GM12891 (cell line): ENCODE data around the gene TREML4.
A peak's percentile ranks its signal among the peaks of the same experiment; 100 is the strongest.

Experiments
- DNase-seq: peaks from one replicate; pipeline ENCODE4 v3.0.0; 2011; ENCODE audit warnings: low spot score; ENCODE audit not compliant: insufficient read length
- FAIRE-seq: peaks from 2 replicates; lab custom pipeline; 2011; peaks lifted over from hg19 to GRCh38; lab: Jason Lieb, UNC
- PAX5 ChIP-seq: IDR thresholded peaks from 2 replicates; pipeline ENCODE4 v1.6.1; 2011; ENCODE audit warnings: low read length, moderate library complexity, mild to moderate bottlenecking; ENCODE audit not compliant: insufficient read depth, severe bottlenecking
- POLR2A ChIP-seq: IDR thresholded peaks from 2 replicates; pipeline ENCODE4 v1.6.1; 2011; ENCODE audit warnings: low read depth, low read length, control low read depth
- POLR2AphosphoS5 ChIP-seq: IDR thresholded peaks from 2 replicates; pipeline ENCODE4 v1.6.1; 2011; ENCODE audit warnings: low read depth, low read length, control low read depth
- POU2F2 ChIP-seq: IDR thresholded peaks from 2 replicates; pipeline ENCODE4 v1.6.1; 2011; ENCODE audit warnings: low read depth, mild to moderate bottlenecking, control low read depth, low read length, moderate library complexity
- SPI1 ChIP-seq: IDR thresholded peaks from 2 replicates; pipeline ENCODE4 v1.6.1; 2011; ENCODE audit warnings: low read depth, low read length, control low read depth
- TAF1 ChIP-seq: IDR thresholded peaks from 2 replicates; pipeline ENCODE4 v1.6.1; 2011; ENCODE audit warnings: low read depth, low read length, control low read depth

TREML4 gene

GRCh38 chr6:41269166-41269565 lies 41.0 kb downstream of the TREML4 start:
- FAIRE-seq, result no peak
- TF ChIP-seq TAF1 (no peak), POU2F2 (no peak), POLR2A (no peak), SPI1 (no peak), PAX5 (no peak), POLR2AphosphoS5 (no peak)
- DNase-seq, result no peak

GRCh38 chr6:41269716-41270115 lies 41.6 kb downstream of the TREML4 start:
- FAIRE-seq (no peak), DNase-seq (no peak)
- TF ChIP-seq TAF1 (no peak), POLR2A (no peak), POU2F2 (no peak), POLR2AphosphoS5 (no peak), PAX5 (no peak), SPI1 (no peak)

GRCh38 chr6:41271901-41272395 lies 43.8 kb downstream of the TREML4 start:
- no peak for FAIRE-seq
- TF ChIP-seq POLR2A (no peak), SPI1 (no peak), POU2F2 (no peak), PAX5 (no peak), POLR2AphosphoS5 (no peak), TAF1 (no peak)
- no peak for DNase-seq

GRCh38 chr6:41272591-41273240 lies 44.6 kb downstream of the TREML4 start:
- FAIRE-seq (no peak), DNase-seq (no peak)

GRCh38 chr6:41273714-41274113 lies 45.6 kb downstream of the TREML4 start:
- no peak for TF ChIP-seq TAF1
- FAIRE-seq, result no peak

More at GRCh38 chr6:41272591-41273240, 44.6 kb downstream of the TREML4 start:
- no peak for TF ChIP-seq PAX5
- TF ChIP-seq TAF1, result no peak
- no peak for TF ChIP-seq POLR2A

GRCh38 chr6:41274256-41274655 lies 46.1 kb downstream of the TREML4 start:
- TF ChIP-seq POLR2AphosphoS5, result no peak
- TF ChIP-seq PAX5, result no peak
- TF ChIP-seq POU2F2, result no peak
- TF ChIP-seq TAF1, result no peak
- TF ChIP-seq POLR2A, result no peak
- FAIRE-seq (no peak), DNase-seq (no peak)

More at GRCh38 chr6:41273714-41274113, 45.6 kb downstream of the TREML4 start:
- DNase-seq, result no peak

GRCh38 chr6:41275489-41275888 lies 47.3 kb downstream of the TREML4 start:
- TF ChIP-seq SPI1 (peak; percentile 84), POLR2A (no peak)
- no peak for DNase-seq
- FAIRE-seq, result no peak

- DNase-seq (no peak), FAIRE-seq (no peak)
- TF ChIP-seq POLR2A (no peak), PAX5 (no peak), POU2F2 (no peak), POLR2AphosphoS5 (no peak), TAF1 (no peak), SPI1 (no peak)
Measured at GRCh38 chr6:41277605-41278004, 49.5 kb downstream of the TREML4 start.

- FAIRE-seq, result peak; percentile 87
- no peak for TF ChIP-seq PAX5
- no peak for TF ChIP-seq SPI1
- DNase-seq, result peak; percentile 12
Measured at GRCh38 chr6:41278699-41279405, 50.7 kb downstream of the TREML4 start.

GRCh38 chr6:41280381-41281057 lies 52.4 kb downstream of the TREML4 start:
- DNase-seq (no peak), FAIRE-seq (no peak)
- TF ChIP-seq PAX5, result no peak
- TF ChIP-seq SPI1, result 0 out of 2 replicates have a peak, but pooled peaks have one; percentile 17
